Keratinocyte (primary cell): ENCODE data around the gene AHCYL2.
"Not testable (repeated sequence)": the region's sequence is repeated elsewhere in the genome, so short reads cannot be mapped to it uniquely, and the experiment has no call there.

Source experiments
- EZH2 ChIP-seq: IDR thresholded peaks from one replicate; pipeline ENCODE4 v1.6.1; 2012; ENCODE audit warnings: inconsistent platforms, mild to moderate bottlenecking, low read length, moderate library complexity
- TF ChIP-seq, protein P1 (sequence below), 3 experiments: IDR thresholded peaks in 1 of 3; conservative IDR thresholded peaks in 1 of 3; optimal IDR thresholded peaks in 1 of 3; 2 replicates in 2 of 3; 3 replicates in 1 of 3; pipeline versions ENCODE3 to v1.5.1; 2011; ENCODE audit warnings: low read length in 3 of 3, mild to moderate bottlenecking in 3 of 3, moderate library complexity in 2 of 3, control low read depth in 1 of 3, inconsistent platforms in 1 of 3; ENCODE audit not compliant: insufficient read depth in 2 of 3; ENCODE audit errors: extremely low read depth in 1 of 3

DNA sequence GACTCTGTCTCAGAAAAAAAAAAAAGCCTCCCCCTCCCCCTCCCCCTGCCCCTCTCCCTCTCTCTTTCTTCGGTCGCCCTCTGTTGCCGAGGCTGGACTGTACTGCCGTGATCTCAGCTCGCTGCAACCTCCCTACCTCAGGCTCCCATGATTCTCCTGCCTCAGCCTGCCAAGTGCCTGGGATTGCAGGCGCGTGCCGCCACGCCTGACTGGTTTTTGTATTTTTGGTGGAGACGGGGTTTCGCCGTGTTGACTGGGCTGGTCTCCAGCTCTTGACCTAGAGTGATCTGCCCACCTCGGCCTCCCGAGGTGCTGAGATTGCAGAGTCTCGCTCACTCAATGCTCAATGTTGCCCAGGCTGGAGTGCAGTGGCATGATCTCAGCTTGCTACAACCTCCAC is 9.1 kb upstream of the AHCYL2 start:
- TF ChIP-seq, protein P1, sequence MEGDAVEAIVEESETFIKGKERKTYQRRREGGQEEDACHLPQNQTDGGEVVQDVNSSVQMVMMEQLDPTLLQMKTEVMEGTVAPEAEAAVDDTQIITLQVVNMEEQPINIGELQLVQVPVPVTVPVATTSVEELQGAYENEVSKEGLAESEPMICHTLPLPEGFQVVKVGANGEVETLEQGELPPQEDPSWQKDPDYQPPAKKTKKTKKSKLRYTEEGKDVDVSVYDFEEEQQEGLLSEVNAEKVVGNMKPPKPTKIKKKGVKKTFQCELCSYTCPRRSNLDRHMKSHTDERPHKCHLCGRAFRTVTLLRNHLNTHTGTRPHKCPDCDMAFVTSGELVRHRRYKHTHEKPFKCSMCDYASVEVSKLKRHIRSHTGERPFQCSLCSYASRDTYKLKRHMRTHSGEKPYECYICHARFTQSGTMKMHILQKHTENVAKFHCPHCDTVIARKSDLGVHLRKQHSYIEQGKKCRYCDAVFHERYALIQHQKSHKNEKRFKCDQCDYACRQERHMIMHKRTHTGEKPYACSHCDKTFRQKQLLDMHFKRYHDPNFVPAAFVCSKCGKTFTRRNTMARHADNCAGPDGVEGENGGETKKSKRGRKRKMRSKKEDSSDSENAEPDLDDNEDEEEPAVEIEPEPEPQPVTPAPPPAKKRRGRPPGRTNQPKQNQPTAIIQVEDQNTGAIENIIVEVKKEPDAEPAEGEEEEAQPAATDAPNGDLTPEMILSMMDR (optimal IDR thresholded peaks at IDR 0.05 in 1 of 3, IDR thresholded peaks at IDR 0.05 in 1 of 3, conservative IDR thresholded peaks at IDR 0.05 in 1 of 3; ENCODE audit: extremely low read depth in 1 of 3, insufficient read depth in 2 of 3, low read length in 3 of 3), result not testable (repeated sequence)
- not testable (repeated sequence) for TF ChIP-seq EZH2
